ENCODE data around the gene TPP2.

TPP2 gene

DNA sequence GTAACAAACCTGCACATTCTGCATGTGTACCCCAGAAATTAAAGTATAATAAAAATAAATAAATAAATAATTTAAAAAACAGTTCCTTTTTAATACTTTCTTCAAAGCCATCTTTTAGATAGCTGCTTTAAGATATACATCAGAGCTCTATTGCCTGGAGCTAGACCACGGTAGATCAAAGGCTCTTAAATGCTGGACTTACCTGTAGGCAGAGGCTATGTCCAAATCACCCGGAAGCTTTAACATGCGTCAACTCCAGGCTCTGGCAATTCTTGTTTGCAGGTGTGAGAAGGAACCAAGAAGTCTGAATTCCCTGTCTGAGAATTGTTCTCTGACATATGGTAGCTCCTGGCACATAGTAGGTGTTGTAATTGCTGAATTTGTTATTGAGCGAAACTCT lies 99.7 kb downstream of the TPP2 start:
- no peak for DNase-seq

DNA sequence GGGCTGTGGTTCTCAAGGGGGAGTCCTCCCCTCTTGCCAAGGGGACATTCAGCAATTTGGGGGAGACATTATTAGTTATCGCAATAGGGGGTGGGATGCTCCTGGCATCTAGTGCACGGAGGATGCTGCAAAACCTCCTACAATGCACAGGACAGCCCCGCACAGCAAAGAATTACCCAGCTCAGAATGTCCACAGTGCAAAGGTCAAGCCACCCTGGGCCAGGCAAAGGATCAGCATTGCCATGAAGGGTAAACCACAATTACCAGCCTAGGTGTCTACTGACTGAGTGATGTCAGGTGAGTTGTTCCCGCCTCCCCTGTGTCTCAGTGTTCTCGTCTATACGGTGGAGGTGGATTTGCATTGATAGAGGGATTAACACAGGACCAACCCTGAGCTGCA lies 100.5 kb downstream of the TPP2 start:
- DNase-seq = no peak

DNA sequence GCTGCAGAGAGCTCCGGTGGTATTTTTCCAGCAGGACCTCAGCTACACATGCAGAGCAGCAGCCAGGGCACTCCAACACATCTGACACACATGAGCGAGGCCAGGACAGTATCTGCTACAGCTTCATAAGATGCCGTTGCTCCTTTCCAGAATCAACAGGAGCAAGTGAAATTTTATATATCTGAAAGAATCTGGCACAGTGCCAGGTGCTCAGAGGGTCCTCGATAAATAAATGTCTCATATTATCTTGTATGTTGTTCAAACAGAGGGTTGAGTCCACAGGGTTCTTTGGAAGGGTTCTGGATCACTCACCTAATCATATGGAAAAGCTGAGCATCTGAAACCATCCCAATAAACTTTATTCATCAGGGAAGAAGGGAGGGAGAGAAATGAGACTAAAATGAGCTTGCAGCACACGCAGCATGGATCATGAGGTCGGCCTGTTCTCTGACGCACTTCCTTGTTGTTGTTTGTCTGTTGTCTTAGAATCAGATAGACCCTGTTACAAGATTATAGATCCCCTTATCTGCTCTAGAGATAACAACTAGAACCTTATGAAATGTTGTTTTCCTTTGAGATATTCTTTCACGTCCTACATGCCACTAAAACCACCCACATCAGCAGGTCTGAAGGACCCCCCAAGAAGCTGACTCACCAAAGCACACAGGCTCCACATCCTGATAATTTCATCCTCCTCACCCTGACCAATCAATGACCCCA lies 101.3 kb downstream of the TPP2 start:
- no peak for DNase-seq

DNA sequence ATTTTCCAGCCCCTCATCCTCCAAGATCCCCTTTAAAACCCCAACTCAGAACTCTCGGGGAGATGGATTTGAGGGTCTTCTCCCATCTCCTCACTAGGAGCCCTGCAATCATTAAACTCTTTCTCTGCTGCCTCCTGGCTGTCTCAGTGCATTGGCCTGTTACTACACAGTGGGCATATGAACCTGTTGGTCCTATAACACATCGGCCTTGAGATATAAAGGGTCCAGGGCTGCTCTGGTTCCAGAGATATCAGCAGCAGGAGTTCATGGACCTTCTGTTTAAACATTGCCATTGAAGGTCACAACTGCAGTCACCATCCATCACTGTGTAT lies 101.8 kb downstream of the TPP2 start:
- DNase-seq = no peak

DNA sequence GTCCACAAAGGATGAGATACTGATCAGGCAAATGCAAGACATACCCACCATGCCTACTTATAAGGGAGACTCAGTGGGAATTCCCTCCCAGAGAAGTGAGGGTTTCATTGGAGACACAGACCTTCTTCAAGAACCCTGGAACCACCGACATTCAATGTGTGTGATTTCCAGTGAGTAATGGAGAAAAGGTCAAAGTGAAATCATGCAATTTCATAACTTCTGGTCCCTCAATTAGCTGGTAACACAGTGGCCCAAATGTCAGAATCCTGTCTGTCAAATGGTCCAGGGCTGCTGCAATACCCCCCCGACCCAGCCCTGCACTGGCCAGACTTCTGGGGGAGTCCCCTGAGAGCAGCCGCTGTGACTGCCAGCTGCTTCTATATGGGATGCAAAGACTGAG lies 102.7 kb downstream of the TPP2 start:
- no peak for DNase-seq

DNA sequence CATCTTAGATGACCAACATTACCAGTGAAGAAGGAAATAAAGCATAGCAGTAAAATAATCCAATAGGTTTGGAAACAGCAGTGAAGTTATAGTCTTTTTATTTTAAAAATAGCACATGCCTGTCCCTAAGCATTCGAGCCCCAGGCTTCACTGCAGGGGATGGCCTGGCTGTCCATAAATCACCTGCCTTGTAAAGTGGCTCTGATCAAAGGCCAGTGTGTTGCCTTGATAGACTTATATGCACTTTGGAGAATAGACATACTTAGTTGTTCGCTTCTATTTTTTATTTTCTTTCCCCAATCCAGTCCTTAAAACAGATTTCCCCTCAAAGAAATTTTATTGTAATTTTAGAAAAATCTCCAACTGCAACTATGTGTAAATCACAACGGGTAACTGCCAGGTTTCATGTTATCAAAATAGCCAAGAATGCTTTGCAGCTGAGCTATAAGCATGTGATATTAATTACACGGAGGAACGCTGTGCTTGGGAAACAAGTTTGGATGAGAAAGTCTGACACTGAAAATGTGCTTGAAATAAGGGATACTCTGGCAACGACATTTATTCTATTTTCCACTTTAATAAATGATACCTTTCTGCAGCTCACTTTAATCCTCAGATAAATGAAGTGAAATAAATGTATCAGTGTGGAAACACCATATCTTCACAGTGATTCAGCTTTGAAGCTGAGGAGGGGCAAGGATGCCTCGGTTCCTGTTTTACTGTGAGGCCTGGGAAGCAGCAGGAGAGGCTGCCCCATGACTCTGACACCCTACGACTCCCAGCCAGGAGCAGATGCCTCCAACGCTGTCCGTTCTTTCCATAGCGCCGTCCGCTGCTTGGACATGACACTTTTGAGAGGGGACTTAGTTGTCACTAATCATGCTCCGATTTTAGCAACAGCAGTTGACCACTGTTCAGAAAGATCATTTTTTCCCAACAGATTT lies 103.6 kb downstream of the TPP2 start:
- no peak for DNase-seq

DNA sequence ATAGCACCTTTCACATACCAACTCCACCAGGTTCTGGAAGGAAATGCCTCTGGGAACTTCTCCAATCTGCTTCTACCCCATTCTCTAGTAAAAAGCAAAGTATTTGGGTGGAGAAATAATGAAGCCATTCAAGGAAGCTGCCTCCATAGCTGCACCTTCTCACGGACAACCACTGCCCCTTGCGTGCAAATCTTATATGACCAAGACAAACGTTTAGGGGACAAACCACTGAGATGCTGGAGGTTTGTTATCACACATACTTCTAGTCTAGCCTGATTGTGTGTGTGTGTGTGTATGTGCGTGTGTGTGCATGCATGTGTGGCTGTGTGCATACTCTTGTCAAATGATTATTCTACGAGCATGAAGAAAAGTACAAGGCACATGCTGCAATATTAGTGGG lies 104.5 kb downstream of the TPP2 start:
- DNase-seq = no peak

DNA sequence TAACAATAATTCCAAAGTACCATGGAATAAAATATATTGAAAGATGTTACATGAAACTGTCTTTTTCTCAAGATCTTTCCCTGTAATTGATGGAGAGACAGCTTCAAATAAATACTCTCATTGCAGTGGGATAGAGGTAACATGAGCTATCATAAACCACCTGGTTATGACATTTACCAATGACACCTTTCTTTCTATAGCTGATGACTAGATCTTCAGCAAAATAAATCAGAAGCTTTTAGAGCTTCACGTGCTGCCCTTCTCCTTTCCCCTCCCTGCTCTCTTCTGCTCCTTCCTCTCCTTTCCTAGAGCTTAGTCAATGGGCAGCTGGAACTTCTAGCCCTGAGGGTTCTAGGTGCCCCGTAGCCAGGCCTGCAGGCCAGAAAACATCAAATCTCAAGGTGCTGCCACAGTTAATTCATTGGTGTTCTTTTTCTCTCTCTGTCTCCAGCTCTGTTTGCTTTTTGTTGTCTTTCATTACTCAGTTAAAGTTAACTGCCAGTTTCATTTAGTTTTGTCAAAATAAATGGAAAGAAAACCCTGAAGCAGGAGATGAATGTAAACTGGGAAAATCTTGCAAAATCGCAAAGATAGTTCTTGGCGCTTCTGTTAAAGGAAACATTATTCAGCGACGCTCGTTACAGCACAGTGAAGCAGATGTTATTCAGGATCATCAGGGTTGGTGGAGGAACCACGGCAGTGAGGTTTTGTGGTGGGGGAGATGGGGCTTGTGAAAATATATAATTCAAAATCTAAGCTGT lies 106.4 kb downstream of the TPP2 start:
- DNase-seq = no peak

DNA sequence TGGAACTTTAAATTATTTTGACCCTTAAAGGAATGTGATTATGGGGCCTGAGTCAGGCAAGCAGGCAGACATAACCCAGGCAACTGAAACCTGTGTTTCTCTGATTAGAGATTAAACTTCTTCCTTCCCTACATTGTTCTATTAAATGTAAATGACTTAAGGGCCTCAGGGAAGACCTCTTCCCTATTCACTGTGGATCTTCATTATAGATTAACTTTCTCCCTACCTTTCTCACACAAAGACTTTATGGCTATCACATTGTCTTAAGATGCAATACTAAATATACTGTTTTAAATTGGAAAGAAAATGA lies 106.9 kb downstream of the TPP2 start:
- DNase-seq = no peak

DNA sequence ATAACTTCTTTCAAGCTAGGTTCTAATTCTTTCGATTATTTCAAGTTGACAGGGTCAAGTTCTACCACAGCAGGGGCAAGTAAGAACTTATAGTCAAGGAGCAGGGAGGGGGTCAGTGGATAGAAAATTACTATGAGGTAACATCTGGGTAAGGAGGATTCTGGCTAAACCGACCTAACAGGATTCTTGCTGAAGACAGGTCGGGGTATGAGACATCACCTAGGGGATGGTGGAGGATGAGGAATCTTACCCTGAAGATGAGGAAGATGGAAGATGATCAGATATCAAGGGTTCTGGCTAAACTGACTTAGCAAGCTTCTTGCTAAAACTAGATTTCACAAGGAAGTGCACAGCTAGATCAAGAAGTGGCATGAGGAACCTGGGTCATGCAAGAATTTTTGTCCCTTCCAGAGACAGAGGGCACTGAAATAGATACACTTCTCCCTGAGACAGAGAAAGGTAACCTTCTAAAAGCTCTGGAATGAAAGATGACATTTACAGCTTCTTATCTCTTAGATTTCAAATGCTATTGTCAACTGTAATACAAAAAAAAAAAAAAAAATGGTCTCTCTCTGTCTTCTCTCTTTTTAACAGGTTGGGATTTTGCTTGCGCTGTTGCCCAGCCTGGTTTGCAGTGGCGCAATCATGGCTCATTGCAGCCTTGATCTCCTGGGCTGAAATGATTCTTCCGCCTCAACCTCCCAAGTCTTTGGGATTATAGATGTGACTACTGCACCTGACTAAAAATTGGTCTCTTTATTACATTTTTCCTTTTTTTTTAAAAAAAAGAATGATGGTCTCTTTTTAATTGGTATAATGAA lies 107.7 kb downstream of the TPP2 start:
- no peak for DNase-seq

DNA sequence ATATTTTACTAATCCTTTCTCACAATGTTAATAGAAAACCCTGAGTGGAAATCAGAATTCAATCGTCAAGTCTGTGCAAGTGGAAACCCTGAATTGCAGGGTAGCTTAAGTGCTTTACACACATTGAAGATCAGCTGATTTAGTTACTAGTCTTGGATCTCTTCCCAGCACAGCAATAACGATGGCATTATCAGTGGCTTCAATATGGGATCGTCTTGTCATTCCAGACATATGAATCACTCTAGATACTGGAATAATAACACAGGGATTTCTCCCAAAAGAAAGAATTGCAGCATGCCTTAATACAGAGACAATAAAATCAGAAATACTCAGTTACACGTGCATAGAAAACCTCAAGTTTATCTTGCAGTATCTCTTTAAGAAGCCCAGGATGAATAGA lies 110.7 kb downstream of the TPP2 start:
- no peak for DNase-seq

DNA sequence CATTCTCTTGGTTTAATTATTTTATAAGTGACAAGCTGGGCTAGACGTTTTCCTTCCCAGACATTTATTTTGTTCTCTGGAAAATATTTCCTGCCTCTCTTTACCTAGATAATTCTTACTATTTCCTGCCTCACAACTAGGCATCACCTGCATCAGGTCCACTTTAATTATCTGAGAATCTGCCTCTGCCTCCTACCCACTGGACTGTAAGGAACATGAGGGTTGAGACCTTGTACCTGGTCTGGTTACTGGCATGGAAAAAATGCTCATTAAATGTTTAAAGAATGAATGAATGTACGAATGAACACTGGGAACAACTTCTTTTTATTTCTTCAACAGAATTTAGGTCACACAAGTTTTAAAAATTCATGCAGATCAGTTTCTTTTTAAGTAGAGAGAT lies 111.4 kb downstream of the TPP2 start:
- DNase-seq = no peak

DNA sequence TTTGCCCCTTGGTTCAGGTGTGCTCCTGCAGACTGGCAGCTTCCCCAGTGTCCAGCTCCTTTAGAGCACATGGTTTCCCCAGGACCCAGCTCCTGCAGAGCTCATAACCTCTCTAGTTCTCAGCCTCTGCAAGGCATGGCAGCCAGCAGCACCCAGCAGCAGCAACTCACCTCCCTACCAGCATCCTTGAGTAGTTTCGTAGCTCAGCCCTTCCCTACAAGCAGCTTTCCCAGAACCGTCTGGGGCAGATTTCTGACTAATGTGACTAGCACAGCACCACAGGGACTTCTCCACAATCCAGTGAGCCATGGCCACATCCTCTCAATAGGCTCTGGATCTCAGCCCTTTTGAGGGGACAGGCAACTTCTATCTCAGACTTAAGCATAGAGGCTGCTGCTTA lies 112.2 kb downstream of the TPP2 start:
- no peak for DNase-seq

DNA sequence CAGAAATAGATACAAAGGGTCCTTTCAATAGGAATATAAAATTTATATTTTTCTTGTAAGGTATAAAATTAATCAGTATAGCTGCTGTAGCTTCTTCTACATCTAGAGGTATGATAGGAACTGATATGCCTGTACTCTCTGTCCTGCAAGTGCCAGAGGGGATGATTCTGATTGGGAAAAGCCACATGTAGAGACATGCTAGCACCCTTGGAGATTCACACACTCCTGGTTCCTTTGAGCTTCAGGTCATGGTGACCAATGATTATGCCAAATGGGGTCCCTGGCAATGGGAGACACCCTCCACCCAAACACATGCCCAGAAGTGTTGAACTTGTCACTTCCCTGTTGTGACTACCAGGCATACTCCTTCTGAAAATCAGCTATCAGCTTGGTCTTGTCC lies 112.8 kb downstream of the TPP2 start:
- no peak for DNase-seq

DNA sequence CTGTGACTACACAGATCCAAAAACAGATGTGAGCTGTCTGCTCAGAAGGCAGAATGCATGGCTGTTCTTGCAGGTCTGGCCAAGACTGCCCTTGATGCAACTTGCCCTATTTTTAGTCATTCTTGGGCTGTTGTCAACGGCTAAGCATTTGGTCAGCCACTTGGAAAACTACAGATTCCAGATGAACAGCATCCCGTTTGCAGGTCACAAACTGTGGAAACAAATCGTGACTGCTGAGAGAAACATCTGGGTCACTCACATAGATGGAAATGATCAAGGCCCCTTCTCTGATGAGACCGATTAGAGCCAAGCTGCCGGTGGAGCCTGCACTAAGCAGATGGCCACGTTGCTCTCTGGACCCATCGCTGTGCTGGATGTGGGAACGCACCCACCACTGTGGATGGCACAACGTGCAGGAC lies 113.5 kb downstream of the TPP2 start:
- DNase-seq = no peak

DNA sequence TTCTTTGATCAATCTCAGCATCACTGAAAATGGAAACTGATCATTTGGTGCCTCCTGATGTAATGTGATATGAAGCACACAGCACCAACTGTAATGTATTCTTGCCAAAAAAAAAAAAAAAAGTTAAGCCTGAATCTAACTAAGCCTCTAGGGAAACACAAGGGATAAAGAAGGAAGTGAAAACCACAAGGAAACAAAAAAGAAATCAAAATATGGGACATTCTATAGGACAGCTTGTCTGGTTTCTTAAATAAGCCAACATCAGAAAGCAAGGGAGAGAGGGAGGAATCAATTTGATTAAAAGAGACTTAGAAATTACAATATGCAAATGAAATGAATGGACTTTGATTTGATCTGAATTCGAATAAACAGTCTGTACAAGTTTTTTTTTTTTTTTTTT lies 118.7 kb downstream of the TPP2 start:
- DNase-seq = no peak

DNA sequence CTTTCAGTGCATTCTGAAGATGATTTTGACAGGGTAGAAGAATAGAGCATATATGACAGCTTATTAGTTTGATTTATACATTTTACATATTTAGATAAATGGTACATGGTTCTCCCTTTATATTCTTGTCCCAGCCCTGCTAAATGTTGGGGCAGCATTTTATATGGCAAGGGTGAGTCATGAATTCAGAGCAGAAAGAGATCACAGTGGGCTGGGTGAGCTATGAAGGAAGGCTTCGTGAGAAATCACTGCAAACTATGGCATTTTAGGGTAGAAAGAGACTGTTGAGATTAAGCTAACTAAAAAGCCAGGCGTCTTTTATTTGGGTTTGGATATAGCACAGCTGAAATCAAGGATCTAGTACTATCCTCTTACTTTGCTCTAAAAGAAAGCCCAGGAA lies 122.0 kb downstream of the TPP2 start:
- DNase-seq = no peak

DNA sequence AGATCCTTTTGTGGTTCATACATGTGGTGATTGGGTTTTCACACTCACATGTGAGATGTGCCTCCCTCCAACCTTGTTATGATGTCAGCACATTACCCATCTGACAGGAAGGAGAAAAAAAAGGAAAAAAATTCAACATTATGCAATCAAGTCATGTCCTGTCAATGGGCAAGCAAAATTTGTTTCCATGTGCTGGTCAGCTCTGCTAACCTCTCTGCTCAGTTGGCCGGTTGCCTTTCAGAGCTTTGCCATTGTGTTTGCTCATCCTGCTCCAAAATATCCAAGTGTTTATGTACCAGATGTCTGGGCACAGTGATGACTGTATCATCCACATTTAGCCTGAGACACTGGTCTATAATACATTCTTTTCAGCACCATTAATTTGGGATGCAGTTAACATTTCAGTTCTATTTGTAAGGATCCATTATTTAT lies 125.0 kb downstream of the TPP2 start:
- peak; percentile 27 for DNase-seq

DNA sequence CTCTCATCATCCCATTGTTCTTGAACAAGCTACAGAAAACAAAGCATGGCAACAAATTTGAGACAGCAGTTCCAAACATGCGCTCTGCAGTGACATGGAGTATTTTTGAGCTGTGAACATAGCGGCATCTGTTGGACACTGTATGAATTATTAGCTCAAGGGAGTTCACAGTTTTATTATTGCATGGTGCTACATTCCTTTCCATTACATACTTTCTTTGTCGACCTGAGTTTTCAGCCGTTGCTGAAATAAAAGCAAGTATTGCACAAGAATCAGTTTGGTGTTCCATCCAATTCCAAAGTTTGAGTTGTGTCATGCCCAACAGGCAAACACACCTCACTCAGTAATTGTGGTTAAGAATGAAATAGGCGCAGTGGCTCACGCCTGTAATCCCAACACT lies 128.1 kb downstream of the TPP2 start:
- DNase-seq = peak; percentile 28

DNA sequence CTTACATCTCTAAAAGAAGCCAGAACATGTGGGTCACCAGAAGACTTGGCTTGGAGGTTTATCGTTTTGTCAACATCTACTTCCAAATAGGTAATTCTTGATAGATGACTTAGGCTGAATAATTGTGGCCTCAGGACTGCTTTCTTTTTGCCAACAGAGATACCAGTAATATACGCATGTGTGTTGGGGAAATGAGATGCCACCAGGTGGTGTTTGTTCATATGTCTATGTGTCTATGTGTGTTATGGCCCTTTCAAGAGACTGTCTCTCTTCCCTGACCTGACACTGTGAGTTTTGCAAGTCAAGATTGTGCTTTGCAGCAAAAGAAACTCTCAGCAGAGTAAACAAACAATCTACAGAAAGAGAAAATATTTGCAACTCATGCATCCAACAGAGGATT lies 129.6 kb downstream of the TPP2 start:
- DNase-seq = peak; percentile 22

Data from CD4-positive, alpha-beta T cell treated with Interleukin-17A for 1 hour (primary cell).